Measurements from ENCODE around the gene NENF.

DNA sequence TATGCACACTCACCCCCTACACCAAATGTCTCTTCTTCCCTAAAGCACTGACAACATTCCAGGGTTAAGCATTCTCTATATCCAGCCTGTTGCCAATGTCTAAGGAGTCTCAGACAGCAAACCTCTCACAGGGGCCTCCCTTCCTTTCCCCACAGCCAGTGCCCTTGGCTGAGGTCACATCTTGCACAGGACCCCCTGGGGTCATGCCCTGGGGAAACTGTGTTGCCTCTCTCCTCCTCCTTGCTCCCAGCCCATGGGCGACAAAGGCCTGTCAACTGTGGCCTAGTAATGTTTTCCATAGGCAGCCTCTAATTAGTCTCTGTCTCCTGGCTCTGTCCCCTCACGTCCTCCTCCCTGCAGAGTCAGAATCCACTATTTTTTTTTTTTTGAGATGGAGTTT is 54.6 kb downstream of the NENF start:
- TF ChIP-seq, protein P1, sequence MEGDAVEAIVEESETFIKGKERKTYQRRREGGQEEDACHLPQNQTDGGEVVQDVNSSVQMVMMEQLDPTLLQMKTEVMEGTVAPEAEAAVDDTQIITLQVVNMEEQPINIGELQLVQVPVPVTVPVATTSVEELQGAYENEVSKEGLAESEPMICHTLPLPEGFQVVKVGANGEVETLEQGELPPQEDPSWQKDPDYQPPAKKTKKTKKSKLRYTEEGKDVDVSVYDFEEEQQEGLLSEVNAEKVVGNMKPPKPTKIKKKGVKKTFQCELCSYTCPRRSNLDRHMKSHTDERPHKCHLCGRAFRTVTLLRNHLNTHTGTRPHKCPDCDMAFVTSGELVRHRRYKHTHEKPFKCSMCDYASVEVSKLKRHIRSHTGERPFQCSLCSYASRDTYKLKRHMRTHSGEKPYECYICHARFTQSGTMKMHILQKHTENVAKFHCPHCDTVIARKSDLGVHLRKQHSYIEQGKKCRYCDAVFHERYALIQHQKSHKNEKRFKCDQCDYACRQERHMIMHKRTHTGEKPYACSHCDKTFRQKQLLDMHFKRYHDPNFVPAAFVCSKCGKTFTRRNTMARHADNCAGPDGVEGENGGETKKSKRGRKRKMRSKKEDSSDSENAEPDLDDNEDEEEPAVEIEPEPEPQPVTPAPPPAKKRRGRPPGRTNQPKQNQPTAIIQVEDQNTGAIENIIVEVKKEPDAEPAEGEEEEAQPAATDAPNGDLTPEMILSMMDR (IDR thresholded peaks at IDR 0.05): no peak
- TF ChIP-seq POLR2AphosphoS5 (IDR thresholded peaks at IDR 0.05; ENCODE audit: insufficient read depth in 1 of 2, low read depth in 1 of 2) (no peak), POLR2A (IDR thresholded peaks at IDR 0.05) (no peak)
